Panc1 (cell line): ENCODE data around the gene MYL9.

ENCODE experiments used
- POLR2AphosphoS5 ChIP-seq: IDR thresholded peaks from 2 replicates; pipeline ENCODE4 v1.6.1; 2012; ENCODE audit warnings: mild to moderate bottlenecking, low read depth, low read length, moderate library complexity
- SIN3A ChIP-seq: IDR thresholded peaks from 2 replicates; pipeline ENCODE4 v1.6.1; 2012; ENCODE audit warnings: low read depth, mild to moderate bottlenecking, low read length, moderate library complexity, borderline replicate concordance; ENCODE audit not compliant: insufficient read depth
- TF ChIP-seq, protein P1 (sequence below): fragments of 450-650 bp; IDR thresholded peaks from 2 replicates; pipeline ENCODE4 v1.5.1; 2017; ENCODE audit warnings: mild to moderate bottlenecking
- TF ChIP-seq, protein P2 (sequence below), 2 experiments: IDR thresholded peaks; 2 replicates each; pipeline ENCODE4 v1.6.1; 2011 to 2012; ENCODE audit warnings: low read depth in 2 of 2, control low read depth in 1 of 2, low read length in 1 of 2, mild to moderate bottlenecking in 1 of 2, moderate library complexity in 1 of 2; ENCODE audit not compliant: insufficient read depth in 1 of 2

GRCh38 chr20:36497856-36498255 is 43.5 kb upstream of the MYL9 start:
- TF ChIP-seq, protein P1, sequence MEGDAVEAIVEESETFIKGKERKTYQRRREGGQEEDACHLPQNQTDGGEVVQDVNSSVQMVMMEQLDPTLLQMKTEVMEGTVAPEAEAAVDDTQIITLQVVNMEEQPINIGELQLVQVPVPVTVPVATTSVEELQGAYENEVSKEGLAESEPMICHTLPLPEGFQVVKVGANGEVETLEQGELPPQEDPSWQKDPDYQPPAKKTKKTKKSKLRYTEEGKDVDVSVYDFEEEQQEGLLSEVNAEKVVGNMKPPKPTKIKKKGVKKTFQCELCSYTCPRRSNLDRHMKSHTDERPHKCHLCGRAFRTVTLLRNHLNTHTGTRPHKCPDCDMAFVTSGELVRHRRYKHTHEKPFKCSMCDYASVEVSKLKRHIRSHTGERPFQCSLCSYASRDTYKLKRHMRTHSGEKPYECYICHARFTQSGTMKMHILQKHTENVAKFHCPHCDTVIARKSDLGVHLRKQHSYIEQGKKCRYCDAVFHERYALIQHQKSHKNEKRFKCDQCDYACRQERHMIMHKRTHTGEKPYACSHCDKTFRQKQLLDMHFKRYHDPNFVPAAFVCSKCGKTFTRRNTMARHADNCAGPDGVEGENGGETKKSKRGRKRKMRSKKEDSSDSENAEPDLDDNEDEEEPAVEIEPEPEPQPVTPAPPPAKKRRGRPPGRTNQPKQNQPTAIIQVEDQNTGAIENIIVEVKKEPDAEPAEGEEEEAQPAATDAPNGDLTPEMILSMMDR: no peak
- TF ChIP-seq SIN3A (no peak), POLR2AphosphoS5 (no peak)
- TF ChIP-seq, protein P2, sequence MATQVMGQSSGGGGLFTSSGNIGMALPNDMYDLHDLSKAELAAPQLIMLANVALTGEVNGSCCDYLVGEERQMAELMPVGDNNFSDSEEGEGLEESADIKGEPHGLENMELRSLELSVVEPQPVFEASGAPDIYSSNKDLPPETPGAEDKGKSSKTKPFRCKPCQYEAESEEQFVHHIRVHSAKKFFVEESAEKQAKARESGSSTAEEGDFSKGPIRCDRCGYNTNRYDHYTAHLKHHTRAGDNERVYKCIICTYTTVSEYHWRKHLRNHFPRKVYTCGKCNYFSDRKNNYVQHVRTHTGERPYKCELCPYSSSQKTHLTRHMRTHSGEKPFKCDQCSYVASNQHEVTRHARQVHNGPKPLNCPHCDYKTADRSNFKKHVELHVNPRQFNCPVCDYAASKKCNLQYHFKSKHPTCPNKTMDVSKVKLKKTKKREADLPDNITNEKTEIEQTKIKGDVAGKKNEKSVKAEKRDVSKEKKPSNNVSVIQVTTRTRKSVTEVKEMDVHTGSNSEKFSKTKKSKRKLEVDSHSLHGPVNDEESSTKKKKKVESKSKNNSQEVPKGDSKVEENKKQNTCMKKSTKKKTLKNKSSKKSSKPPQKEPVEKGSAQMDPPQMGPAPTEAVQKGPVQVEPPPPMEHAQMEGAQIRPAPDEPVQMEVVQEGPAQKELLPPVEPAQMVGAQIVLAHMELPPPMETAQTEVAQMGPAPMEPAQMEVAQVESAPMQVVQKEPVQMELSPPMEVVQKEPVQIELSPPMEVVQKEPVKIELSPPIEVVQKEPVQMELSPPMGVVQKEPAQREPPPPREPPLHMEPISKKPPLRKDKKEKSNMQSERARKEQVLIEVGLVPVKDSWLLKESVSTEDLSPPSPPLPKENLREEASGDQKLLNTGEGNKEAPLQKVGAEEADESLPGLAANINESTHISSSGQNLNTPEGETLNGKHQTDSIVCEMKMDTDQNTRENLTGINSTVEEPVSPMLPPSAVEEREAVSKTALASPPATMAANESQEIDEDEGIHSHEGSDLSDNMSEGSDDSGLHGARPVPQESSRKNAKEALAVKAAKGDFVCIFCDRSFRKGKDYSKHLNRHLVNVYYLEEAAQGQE (IDR thresholded peaks at IDR 0.05; ENCODE audit: insufficient read depth in 1 of 2, low read depth in 2 of 2, low read length in 1 of 2): no peak
